Kidney capillary endothelial cell (primary cell): ENCODE measurements around the gene GPR156.
A peak's percentile ranks its signal among the peaks of the same experiment; 100 is the strongest.

Source experiments
- DNase-seq: peaks from one replicate; pipeline ENCODE4 v3.0.0-alpha.2; 2018; ENCODE audit warnings: low spot score

Gene GPR156

DNA sequence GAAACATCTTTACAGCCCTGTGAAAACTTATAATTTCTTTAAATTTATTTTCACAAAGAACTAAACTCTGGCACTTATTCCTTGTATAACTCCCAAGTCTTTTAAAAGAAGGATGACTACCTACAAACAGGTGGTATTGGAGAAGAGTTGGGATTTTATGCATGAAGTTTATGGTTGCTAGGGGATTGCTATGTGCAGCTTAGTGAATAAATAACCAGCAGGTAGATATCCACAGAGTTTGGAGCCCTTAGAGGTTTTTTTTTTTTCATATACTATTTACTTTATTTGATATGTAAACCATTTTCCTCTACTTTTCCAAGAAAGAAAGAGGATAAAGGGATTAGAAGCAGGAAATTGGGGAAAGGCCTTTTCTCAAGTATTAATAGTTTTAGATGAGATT is 91.5 kb downstream of the GPR156 start:
- DNase-seq = no peak

DNA sequence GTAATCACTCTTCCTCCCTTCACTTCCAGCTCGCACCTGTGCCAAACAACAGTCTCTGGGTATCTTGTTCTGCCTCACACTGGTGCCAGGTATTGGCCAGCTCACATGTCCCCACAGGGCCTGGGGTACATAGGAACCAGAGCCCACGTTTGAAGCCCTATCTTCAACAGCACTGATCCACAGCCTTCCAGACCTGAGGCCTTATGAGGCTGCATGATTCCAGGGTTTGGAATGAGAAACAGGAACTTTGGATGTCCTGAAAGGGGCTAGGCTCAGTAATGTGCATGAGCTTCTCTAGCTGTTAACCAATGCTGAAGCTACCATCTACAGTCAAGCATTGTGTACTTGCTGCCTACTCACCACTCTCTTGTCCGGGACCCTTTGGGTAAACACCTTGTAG is 92.4 kb downstream of the GPR156 start:
- DNase-seq = no peak

DNA sequence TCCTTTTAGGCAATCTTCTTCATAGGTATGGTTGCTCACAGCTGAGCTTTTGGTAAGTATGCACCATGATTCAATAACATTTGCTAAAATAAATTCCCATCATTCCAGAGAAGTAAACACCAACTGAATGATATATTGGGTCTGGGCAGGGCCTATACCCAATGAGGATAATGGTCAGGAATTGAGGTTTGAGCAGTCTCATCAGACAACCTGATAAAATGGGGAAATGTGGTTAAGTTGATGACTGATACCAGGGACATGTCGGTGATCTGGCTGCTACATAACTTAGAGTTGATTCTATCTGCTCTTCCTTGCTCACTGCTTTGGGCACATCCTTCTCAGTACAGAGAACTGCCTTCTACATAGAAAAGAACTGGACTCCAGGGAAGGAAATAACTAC is 92.9 kb downstream of the GPR156 start:
- DNase-seq = no peak

DNA sequence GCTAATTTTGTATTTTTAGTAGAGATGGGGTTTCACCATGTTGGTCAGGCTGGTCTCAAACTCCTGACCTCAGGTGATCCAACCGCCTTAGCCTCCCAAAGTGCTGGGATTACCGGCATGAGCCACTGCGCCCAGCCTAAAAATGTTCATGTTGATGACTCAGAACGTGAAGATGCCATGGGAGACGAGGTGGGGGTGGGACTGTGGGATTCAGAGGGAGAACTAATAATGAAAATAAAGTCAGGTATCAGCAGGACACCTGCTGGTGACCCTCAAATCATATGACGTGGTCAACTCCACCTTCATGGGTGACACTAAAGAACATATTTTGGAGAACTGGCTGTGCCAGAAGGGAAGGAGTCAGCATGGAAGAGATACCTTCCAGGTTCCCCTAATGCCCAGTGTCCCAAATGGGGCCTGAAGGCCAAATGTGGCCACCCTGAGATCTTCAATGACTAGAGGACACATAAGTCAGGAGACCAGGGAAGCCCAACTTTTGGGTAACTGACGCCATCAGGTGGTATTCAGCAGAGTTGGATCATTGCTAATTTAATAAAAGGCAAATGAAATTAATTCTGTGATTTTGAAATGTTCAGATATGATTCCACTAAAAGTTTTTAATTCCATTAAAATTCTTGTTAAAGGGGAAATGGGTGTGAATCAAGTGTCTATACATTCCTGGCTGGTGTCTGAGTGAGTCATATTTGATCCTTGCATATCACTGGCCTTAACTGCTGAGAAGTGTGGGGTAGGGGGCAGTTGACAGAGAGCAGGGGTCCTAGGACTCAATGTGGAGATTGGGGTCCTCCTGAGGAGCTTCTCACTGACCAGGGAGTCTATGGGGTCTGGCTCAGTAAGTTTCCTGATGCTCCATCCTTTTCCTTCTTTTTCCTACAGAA is 102.2 kb downstream of the GPR156 start:
- DNase-seq = no peak

DNA sequence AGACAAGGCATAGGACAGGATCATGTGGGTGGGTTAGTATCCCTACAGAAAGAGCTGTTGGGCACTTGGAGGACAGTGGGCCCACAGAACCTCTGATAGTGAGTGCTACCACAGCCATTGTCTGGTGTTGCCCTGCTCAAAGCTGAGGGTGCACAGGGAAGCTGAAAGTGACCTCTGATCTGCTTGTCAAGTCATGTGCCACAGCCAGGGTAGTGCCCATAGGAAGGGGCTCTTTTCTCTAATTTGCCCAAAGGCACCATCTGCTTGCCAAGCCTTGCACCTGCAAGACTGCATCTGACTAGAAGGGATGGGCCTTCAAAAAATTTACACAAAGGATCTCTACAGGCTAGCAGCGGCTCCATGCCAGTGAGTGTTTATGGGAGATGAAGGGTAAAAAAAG is 103.4 kb downstream of the GPR156 start:
- no peak for DNase-seq

DNA sequence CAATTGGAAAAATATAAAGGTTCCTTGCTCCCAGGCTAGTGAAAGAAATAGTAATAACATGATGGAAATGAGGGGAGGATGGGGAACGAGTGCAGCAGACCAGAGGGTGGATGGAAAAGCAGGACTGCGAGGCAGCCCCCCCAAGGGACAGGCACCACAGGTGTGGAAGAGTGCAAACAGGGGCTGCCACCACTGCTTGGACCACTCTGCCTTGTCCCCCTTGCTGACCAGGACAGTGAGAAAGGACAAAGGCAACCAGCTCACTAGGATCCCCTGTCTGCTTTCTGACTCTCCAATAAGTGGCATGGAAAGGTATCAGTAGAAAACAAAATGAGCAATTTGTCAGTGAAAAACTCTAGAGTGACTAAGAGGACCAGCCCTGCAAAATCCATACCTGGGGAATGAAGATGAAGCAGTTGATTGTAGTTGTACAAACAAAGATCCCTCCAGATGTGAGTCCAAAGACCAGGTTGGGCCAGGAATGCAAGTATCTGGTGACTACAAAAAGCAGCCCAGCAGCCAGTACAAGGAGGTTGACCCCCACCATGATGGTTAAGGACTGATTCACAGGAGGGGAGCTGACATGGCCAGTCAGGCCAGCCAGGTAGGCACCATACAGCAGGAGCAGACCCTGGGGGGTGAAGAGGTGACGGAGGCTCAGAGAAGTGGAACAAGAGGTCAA is 104.2 kb downstream of the GPR156 start:
- no peak for DNase-seq

DNA sequence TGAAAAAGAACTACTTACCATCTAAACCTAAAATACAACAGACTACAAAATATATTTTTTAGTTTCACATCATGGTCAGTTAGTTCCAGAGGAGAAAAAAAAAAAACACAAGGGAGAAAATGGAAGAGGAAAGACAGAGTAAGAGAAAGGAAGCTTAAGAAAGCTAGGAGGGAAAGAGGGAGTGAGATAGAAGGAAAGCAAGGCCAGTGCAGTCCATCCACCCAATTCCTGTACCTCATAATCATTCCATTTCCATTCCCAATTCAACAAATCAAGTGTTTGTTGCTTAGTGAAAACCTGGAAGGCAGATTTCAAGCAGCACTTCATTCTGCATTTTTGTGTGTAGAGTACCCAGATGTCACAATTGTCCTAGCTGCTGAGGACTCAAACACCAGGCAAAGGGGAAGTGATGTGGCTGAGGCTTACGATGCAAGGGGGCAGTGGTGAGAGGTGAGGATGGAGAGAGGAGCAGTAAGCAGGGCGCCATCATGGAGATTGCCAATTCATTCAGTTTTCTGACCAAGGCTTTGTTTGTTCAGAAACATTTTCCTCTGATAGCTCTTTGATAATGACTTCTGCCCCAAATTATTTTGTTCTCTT is 107.2 kb downstream of the GPR156 start:
- no peak for DNase-seq

DNA sequence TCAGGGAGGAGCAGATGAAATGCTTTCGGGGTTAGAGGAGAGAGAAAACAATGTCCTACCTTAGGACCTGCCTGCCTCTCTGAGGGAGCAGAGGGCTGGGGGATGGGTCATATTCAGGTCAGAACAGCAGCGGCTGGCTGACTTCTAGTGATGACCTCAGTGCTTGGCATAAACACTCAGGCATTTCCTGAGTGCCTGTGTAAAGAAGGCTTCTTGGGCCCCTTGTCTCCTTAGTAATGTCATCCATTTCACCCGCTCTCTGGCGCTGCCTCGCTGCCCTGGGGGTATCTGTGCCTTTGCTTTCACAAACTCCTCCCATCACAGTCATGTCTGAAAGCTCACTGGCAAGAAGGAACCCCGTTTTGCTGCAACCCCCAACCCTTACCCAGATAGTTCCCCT is 107.9 kb downstream of the GPR156 start:
- peak; percentile 88 for DNase-seq

DNA sequence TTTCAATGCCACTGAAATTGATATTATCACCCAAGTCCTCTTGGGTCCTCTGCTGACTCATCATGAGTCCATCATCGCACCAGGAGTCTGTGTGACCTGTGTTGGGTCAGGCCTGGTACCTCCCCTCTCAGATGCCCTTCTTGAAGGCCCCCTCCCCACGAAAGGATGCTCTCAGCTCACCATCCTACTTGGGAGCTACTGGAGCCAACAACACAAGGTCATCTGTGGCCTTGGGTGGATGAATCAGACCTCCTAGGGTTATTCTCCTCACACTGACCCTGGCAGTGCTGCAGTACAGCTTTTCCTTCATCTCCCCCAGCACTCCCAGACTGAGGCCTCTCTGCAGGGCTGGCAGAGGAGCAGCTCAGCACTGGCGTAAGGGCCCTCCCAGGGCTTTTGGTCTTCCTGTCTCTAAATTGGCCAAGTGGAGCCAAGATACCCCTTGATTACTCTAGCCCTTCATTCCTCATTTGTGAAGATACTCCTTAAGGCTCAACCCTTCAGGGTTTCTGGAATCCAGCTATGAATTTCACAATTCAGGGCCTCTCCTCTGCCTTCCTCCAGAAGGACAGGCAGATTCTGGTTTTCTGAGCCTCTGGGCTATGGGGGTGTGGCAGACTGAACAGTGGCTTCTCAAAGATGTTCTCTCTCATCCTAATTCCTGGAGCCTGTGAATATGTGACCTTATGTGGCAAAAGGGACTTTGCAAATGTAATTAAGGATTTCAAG is 110.0 kb downstream of the GPR156 start:
- no peak for DNase-seq

DNA sequence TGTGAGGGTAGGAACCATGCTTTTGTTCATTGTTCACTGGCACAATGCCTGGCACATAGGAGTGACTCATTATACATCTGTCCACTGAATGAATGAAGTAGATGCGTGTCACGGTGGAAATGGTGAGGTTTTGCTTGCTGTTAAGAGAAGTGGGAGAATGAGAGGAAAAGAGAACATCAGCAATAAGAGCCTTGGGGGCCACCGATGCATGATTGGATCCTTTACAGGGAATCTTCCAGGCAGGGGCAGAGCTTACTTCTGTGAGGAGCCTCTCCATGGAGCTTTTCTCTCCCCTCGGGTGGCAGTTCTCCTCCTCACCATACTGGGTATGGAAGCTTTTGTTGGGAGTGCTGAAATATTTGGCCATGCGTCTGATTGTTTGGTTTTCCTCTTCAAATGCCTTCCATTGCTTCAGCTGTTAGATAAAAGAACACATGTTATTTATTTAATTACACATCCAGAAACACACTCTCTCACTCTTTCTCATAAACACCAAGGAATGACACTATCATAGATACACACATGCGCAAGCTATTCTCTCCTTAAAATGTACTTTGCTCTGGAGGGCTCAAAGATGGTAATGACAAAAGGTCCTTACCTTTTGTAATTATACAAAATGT is 111.9 kb downstream of the GPR156 start:
- DNase-seq = no peak

DNA sequence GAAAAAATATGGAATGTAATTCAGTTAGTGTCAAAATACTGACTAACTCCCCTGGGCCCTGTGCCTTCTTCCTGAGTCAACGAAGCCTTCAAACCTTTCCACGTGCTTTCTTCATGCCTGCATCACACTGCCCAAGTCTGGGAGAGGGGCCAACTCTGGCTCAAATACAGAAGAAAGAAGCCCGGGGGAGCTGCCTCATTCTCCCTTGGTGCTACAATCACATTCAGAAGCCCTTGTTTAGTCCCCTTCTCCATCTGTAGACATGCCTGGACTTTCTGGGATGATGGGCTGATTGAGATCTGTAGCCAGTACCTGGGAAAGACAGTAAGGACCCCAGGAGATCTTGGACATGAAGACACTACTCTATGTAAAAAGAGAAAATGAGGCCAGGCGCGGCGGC is 113.0 kb downstream of the GPR156 start:
- no peak for DNase-seq

DNA sequence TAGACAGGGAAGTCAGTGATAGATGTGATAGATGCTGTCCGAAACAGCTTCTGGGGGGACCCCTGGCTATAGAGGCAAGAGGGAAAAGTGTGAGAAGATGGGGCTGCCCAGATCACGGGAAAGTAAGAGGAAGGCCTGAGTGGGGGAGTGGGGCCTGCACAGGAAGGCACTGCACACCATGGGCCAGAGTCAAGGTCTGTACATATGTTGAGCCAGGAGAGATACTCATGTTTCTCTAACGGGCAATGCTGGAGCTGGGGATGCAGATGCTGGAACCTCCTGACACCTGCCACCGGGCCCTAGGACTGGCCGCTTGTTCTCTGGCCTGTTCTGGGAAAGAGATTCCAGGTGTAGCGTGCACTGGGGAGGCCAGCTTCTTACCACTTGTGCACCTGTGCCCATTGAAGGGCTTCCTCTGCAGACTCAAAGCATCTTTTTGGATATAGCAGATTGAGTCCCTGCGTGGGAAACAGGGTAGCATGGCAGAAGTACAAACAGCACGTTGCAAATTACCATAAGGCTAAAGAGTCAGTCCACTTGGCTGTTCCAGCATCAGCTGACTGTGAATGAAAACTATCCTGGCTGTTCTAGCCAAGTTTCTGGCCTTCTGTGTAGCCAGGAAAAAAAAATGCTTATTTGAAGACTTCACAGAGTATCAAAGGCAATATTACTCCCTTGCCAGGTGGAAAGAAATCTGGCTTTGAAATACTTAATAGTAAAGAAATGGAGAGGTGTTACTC is 113.7 kb downstream of the GPR156 start:
- DNase-seq = no peak

DNA sequence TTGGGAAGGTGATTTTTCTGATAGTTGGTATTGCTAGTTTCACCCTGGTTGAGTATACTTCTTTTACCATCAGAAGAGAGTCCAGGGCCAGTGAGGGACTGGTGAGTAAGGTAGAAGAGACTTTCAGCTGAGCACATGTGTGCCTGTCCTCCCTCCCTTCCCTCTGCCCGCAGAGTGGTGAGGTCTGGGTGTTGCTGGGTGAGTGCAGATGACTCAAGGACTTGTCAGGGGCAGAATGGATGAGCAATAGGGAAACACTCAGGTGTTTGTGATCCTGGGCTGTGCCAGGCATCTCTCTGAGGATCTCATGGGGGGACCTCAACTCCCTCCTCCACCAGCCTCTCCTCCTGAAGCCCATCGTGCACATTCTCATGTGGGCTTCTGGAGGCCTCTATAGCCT is 114.8 kb downstream of the GPR156 start:
- DNase-seq = no peak

DNA sequence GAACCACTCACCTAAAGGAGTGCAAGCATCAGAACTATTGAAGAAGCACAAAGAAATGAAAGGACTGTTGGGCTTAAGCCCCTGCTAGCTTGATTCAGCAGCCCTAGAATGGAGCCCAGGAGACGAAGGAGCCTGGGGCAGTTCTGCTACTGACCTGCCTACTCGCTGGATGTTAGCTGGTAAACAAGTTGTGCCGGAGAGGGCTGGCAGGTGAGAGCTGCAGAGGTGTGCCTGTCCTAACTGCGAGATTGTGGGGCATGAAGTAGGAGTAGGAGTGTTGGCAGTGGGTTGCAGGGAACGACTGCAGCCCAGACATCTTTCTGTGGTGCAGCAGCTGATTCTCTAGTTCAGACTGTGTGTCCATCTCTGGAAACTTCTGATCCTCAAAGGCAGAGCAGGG is 115.6 kb downstream of the GPR156 start:
- DNase-seq = no peak

DNA sequence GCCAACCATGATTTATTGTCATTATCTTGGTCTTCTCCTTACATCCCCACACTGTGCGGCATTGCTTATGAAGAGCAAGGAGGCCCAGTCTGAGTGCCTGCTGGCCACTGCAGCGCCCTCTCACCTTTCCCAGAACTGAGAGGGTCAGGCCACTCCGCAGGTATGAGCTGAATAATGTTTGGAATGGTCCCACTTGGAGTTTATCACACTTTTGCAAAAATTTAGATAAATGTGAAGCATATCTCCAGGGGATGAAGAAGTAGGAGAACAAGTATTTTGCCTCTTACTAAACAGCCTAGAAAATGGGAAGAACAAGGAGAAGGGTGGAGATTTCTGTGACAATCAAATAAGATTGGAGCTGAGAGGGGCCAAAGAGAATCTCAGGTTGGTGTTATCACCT is 116.4 kb downstream of the GPR156 start:
- no peak for DNase-seq

DNA sequence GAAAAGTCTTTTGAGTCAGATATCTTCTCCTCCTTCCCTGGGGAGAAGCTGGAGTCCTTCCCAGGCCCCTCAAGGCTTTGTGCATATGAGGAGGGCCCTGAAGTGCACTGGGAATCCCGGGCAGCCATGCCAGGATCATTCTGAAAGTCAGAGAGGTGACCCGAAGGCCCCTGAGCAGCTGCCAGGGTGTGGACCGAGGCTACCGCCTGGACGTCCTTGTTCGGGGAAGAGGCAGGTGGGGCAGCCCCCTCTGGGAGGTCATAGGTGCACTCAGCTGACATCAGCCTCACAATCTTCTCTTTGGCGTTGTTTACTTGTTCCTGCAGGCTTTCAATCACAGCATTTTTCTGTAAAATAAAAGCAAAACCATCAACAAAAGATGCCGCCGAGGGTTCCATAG is 117.0 kb downstream of the GPR156 start:
- no peak for DNase-seq

DNA sequence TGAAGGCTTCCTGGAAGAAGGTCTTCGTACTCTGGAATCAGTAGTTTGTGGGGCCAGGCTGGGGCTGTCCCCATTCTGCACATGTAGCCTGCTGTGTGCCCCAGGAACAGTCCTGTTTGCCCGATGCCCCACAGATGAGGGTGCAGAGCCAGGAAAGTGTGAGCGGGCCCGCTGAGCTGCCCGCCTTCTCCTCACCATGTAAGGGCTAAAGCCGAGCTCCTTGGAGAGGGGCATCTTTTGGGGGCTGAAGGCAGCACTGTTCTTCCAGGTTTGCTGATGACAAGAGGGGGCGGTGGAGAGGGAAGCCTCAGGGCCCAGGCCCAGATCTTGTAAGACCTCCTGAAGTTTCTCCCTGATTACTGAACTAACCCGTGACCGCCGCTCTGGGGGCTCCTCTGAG is 117.5 kb downstream of the GPR156 start:
- no peak for DNase-seq

DNA sequence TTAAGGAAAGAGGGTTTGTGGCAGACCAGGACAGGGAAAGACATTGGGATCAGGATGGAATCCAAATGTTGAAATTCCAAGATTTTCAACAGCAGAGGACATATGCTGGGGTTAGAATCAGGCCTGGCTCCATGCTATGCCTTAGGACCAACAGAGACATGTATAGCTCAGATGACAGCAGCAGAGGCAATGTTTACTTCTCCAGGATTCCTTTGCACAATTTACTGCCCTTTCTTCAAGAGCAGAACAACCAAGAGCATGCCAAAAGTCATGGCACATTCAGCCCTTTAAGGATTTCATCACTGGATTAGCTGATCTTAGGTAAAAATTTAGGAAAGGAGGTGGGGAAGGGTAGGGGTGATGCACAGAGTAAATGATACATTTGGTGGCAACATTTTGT is 121.2 kb downstream of the GPR156 start:
- no peak for DNase-seq

DNA sequence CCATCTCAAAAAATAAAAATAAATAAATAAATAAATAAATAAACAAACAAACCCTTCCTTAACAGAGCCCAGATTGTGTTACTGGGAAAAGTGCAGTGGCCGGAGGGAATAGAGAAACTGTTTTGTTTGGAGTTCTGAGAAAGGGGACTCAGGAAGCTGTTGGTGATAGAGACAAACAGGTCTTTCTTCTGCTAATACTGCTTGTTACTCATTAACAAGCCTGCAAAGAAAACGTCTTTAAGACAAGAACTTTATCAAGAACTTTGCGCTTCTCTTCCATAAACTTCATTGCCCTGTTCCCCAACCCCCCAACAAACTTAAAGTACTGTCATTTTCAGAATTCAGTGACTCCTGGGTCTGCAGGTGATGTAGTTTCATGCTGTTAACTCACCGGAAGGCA is 122.0 kb downstream of the GPR156 start:
- no peak for DNase-seq

DNA sequence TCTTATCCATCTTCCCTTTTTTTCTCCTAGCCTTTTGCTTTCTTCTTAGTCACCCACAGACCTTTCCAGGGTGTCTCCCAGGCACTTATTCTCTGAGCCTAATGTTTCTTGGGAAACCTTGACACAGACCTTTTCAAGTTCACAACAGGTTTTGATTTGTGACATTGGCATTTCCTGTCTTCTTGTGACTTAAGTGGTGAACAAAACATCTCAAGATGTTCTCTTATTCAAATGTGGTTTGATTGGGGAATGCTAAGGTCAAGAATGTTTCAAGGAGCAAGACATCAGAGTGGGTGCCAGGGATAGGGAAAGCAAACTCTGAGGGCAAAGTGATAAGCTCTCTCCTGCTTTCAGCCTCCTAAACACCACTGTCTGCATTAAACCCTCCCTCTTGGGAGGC is 122.6 kb downstream of the GPR156 start:
- no peak for DNase-seq

DNA sequence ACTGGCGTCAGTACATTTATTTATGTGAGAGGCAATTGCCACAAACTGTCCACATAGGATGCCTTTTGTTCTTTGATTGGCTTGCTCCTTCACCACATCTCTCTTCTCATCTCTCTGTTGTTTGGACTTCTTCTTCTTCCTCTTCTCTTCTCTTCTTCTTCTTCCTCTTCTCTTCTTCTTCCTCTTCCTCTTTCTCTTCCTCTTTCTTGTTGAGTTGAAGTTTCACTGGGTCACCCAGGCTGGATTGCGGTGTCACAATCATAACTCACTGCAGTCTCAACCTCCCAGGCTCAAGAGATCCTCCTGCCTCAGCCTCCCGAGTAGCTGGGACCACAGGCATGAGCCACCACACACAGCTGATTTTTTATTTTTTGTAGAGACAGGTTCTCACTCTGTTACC is 123.1 kb downstream of the GPR156 start:
- no peak for DNase-seq
